Breast epithelium (tissue), 4 donors: Measurements from ENCODE around the gene PRKAR2A. TPM values are rescaled to one million over a fixed set of nuclear protein-coding genes. Genes with fewer than 3 reads are reported as not detected.
"Not testable (repeated sequence)": the region's sequence is repeated elsewhere in the genome, so short reads cannot be mapped to it uniquely, and the experiment has no call there.

Experiments used
- DNase-seq, 2 donors: peaks; one replicate each; pipeline ENCODE4 v3.0.0-alpha.2; 2019; ENCODE audit warnings: low spot score in 2 of 2
- H3K27ac ChIP-seq, 2 donors: fragments of 200-600 bp; sonication (generic) in 1 of 2; one replicate each; pipeline ENCODE4 v1.5.1; 2016 to 2019; ENCODE audit warnings: mild to moderate bottlenecking in 1 of 2
- H3K27me3 ChIP-seq, 2 donors: fragments of 200-600 bp; sonication (generic) in 1 of 2; one replicate each; pipeline versions ENCODE4 v1.5.1 to v1.6.0; 2017 to 2019; ENCODE audit warnings: control low read depth in 1 of 2, mild to moderate bottlenecking in 1 of 2
- H3K36me3 ChIP-seq: fragments of 200-600 bp; one replicate; pipeline ENCODE4 v1.5.1; 2019
- H3K4me1 ChIP-seq, 2 donors: fragments of 200-600 bp; sonication (generic); one replicate each; pipeline ENCODE4 v1.5.1; 2016 to 2019; ENCODE audit warnings: control low read depth in 1 of 2
- H3K4me3 ChIP-seq, 3 donors: fragments of 200-600 bp; sonication (generic); 1 replicate in 2 of 3; 2 replicates in 1 of 3; pipeline ENCODE4 v1.5.1; 2016 to 2019; ENCODE audit warnings: mild to moderate bottlenecking in 3 of 3, moderate library complexity in 2 of 3
- H3K9me3 ChIP-seq, 2 donors: fragments of 200-600 bp; sonication (generic) in 1 of 2; one replicate each; pipeline ENCODE4 v1.5.1; 2016 to 2019; ENCODE audit warnings: control low read depth in 1 of 2
- POLR2A ChIP-seq: fragments of 450-650 bp; IDR thresholded peaks from one replicate; pipeline ENCODE4 v1.6.1; 2016; ENCODE audit warnings: antibody characterized with exemption, mild to moderate bottlenecking, moderate library complexity
- POLR2AphosphoS5 ChIP-seq, 3 donors: sonication (generic); formaldehyde crosslinking; IDR thresholded peaks; one replicate each; pipeline ENCODE4 v1.6.1; 2017; ENCODE audit warnings: antibody characterized with exemption in 3 of 3
- intact Hi-C: fragments of 100-400 bp; cut with DNase I; formaldehyde crosslinking; loops from one replicate; pipeline ENCODE4 v1.15.1; 2023; ENCODE audit warnings: low total_unique reads
- total RNA-seq, 3 donors: library from RNA; depleted of rRNA; stranded (reverse); fragments of >200 nt; gene quantifications; one replicate each; pipeline ENCODE4 v1.1.0, GENCODE V29; 2016
- TF ChIP-seq, protein P1 (sequence below), 3 donors: fragments of 450-650 bp; IDR thresholded peaks; one replicate each; pipeline ENCODE4 v1.5.1; 2016 to 2017; ENCODE audit warnings: antibody characterized with exemption in 3 of 3, mild to moderate bottlenecking in 3 of 3, moderate library complexity in 3 of 3

The PRKAR2A gene
- total RNA-seq, 3 donors from 2014 or later: 27.2 to 33.0 (median 30.7) TPM

DNA sequence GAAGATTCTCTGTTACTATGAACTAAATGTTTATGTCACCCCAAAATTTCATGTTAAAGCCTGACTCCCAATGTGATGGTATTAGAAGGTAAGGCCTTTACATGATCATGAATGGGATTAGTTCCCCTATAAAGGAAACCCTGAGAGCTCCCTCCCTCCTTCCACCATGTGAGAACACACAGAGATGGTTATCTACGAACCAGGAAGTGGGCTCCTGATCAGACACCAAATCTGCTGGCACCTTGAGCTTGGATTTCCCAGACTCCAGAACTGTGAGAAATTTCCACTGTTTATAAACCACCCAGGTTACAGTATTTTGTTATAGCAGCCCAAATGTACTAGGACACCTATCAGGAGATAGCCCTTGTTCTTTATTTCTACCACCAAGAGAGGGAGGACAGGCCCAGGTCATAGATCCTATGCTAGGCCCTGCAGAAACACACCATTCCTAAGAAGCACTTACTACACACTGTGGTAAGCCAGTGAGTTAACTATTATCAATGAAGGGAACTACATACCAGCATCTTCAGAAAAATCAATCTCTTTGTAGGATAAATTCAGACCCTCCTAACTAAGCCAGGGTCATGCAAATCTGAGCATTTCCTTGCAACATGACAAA, 59.0 kb downstream of the PRKAR2A start:
- intact Hi-C loops: no loop called here
- H3K4me3 ChIP-seq: no peak overlapping the region
- H3K36me3 ChIP-seq: no peaks in the 10 kb centered on the region
- no peaks in the 10 kb centered on the region for H3K27me3 ChIP-seq
- no peaks in the 10 kb centered on the region for H3K9me3 ChIP-seq
- H3K27ac ChIP-seq: no peak overlapping the region
- TF ChIP-seq POLR2A: no peak
- no peak for DNase-seq
- H3K4me1 ChIP-seq: no peaks in the 10 kb centered on the region

DNA sequence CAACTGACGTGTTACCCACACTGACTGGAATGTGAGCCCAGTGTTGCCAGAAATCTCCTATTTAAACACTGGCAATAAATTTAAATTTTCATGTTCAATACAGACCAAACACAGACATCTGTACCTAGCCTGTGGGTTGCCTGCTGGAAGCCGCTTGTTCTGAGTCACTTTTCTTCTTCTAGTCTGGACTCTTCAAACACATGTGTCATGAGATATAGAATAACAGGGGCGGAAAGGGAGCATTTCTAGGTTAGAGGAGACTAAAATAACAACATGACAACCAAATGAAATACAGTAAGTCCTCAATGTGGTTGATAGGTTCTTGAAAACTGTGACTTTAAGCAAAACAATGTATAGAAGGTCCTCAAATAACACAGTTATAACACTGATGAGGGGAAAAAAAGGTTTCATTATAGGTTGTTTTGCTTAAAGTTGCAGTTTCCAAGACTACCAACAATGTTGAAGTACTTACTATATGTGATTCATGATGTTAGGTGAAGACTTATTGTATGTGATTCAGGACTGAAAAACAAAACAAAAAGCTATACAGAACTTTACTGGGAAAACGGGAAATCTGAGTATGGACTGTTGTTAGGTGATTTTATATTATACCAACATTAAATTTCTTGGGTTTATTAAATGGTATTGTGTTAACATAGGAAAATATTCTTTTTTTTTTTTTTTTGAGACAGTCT, 63.1 kb downstream of the PRKAR2A start:
- H3K9me3 ChIP-seq: no peaks in the 10 kb centered on the region
- no peaks in the 10 kb centered on the region for H3K4me1 ChIP-seq
- TF ChIP-seq, protein P1, sequence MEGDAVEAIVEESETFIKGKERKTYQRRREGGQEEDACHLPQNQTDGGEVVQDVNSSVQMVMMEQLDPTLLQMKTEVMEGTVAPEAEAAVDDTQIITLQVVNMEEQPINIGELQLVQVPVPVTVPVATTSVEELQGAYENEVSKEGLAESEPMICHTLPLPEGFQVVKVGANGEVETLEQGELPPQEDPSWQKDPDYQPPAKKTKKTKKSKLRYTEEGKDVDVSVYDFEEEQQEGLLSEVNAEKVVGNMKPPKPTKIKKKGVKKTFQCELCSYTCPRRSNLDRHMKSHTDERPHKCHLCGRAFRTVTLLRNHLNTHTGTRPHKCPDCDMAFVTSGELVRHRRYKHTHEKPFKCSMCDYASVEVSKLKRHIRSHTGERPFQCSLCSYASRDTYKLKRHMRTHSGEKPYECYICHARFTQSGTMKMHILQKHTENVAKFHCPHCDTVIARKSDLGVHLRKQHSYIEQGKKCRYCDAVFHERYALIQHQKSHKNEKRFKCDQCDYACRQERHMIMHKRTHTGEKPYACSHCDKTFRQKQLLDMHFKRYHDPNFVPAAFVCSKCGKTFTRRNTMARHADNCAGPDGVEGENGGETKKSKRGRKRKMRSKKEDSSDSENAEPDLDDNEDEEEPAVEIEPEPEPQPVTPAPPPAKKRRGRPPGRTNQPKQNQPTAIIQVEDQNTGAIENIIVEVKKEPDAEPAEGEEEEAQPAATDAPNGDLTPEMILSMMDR (IDR thresholded peaks at IDR 0.05): no peak
- TF ChIP-seq POLR2AphosphoS5 (IDR thresholded peaks at IDR 0.05) (no peak), POLR2A (no peak)
- intact Hi-C loops: no loop called here
- no peak for DNase-seq
- no peak overlapping the region for H3K4me3 ChIP-seq
- H3K27ac ChIP-seq: no peak overlapping the region
- H3K36me3 ChIP-seq: no peaks in the 10 kb centered on the region
- no peaks in the 10 kb centered on the region for H3K27me3 ChIP-seq

DNA sequence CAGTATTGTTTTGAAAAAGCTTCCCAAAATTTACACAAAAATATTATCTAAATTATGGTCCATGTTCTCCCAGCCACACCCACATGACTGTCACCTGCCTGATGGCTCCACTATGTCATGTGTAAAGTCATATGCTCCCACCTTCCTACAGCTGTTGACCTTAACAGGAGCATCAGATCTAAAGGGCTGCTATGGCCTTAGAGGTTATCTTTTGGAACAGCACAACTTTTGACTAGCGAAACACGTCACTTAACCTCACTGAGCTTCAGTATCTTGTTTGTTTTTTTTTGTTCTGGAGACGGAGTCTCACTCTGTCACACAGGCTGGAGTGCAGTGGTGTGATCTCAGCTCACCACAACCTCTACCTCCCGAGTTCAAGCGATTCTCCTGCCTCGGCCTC, 64.4 kb downstream of the PRKAR2A start:
- DNase-seq: no peak
- H3K36me3 ChIP-seq: no peaks in the 10 kb centered on the region

DNA sequence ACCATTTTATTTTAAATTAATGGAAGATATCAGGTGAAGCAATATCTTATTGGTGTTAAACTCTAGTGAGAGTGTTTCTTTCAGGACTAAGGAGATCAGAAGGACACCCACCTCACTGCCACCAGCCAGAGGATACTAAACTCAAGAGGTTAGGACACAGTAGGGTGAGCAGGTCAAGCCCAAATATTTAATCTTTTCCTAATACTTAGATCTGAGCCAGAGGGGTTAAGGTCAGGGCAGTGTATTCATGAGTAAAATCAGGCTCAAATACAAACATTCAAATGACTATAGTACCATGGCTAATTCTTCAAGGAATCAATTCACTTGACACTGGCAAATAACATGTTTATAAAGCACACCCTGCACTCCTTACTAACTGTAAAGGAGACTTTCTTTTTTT, 65.6 kb downstream of the PRKAR2A start:
- Histone ChIP-seq H3K9me3 (no peaks in the 10 kb centered on the region), H3K27me3 (no peaks in the 10 kb centered on the region), H3K36me3 (no peaks in the 10 kb centered on the region), H3K27ac (no peak overlapping the region), H3K4me3 (no peak overlapping the region), H3K4me1 (no peaks in the 10 kb centered on the region)
- DNase-seq: no peak
- no peak for TF ChIP-seq POLR2A
- TF ChIP-seq, protein P1 (IDR thresholded peaks at IDR 0.05): no peak
- TF ChIP-seq POLR2AphosphoS5 (IDR thresholded peaks at IDR 0.05): no peak
- intact Hi-C loops: no loop called here

More for the DNA sequence above, 64.4 kb downstream of the PRKAR2A start:
- Histone ChIP-seq H3K4me3 (no peak overlapping the region), H3K9me3 (no peaks in the 10 kb centered on the region), H3K27ac (no peak overlapping the region), H3K4me1 (no peaks in the 10 kb centered on the region), H3K27me3 (no peaks in the 10 kb centered on the region)
- TF ChIP-seq, protein P1 (IDR thresholded peaks at IDR 0.05): no peak
- TF ChIP-seq POLR2AphosphoS5 (IDR thresholded peaks at IDR 0.05) (no peak), POLR2A (no peak)
- intact Hi-C loops: no loop called here

DNA sequence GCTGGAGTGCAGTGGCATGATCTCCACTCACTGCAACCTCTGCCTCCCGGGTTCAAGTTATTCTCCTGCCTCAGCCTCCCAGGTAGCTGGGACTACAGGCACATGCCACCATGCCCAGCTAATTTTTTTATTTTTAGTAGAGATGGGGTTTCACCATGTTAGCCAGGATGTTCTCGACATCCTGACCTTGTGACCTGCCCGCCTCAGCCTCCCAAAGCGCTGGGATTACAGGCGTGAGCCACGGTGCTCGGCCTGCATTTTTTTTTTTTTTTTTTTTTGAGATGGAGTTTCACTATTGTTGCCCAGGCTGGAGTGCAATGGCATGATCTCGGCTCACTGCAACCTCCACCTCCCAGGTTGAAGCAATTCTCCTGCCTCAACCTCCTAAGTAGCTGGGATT, 69.1 kb downstream of the PRKAR2A start:
- H3K36me3 ChIP-seq, H3K4me3 ChIP-seq, H3K27ac ChIP-seq, DNase-seq, H3K4me1 ChIP-seq, H3K27me3 ChIP-seq, H3K9me3 ChIP-seq, intact Hi-C loops: not testable (repeated sequence)

DNA sequence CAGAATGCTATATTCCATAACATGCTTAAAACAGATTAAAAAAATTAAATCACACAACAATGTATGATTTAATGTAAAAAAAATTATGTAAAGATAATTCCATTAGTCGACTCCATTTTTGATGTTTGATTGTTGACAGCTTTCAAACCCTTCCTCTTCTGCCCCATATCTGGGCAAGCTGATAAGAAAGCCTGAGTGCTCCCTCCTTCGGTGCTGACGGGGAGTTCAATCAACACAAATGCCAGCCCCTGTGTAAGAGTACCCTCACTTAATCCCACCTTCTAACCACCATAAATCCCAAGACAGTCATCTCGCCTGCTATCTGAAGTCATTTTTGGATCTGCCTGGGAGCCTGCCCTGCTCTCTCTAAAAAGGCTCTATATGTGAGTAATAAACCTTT, 70.8 kb downstream of the PRKAR2A start:
- no peaks in the 10 kb centered on the region for H3K9me3 ChIP-seq
- intact Hi-C loops: no loop called here
- H3K36me3 ChIP-seq: no peaks in the 10 kb centered on the region

More for the DNA sequence above, 70.8 kb downstream of the PRKAR2A start:
- DNase-seq: no peak
- no peak overlapping the region for H3K27ac ChIP-seq
- H3K27me3 ChIP-seq: no peaks in the 10 kb centered on the region
- TF ChIP-seq POLR2AphosphoS5 (IDR thresholded peaks at IDR 0.05) (no peak), POLR2A (no peak)
- TF ChIP-seq, protein P1 (IDR thresholded peaks at IDR 0.05): no peak
- H3K4me1 ChIP-seq: no peaks in the 10 kb centered on the region
- no peak overlapping the region for H3K4me3 ChIP-seq
